IMR-90 (cell line): ENCODE measurements around the gene NANS. TPM values are rescaled to one million over a fixed set of nuclear protein-coding genes. Genes with fewer than 3 reads are reported as not detected.
A peak's percentile ranks its signal among the peaks of the same experiment; 100 is the strongest.
"Not testable (repeated sequence)": the region's sequence is repeated elsewhere in the genome, so short reads cannot be mapped to it uniquely, and the experiment has no call there.

Experiments used
- ATAC-seq: fragments of 200-7000 bp; cut with Tn5 transposase; 2 replicates; pipeline ENCODE4 v1.9.1; 2020; ENCODE audit warnings: low read depth, mild to moderate bottlenecking, moderate library complexity
- BruUV-seq: library from RNA; stranded (reverse); fragments of 400-500 nt; replicated peaks from 2 replicates; lab custom pipeline; 2021; lab: Mats Ljungman, UMichigan
- CTCF ChIA-PET: fragments of 300-600 bp; formaldehyde crosslinking; extraction: SDS; loops from one replicate; lab custom pipeline; 2021; ENCODE audit warnings: antibody characterized with exemption; lab: Yijun Ruan, JAX
- POLR2A ChIA-PET: fragments of 300-600 bp; sonication (Branson Sonifier 250); formaldehyde crosslinking; loops from one replicate; lab custom pipeline; 2022; ENCODE audit warnings: antibody characterized with exemption; ENCODE audit not compliant: unreplicated experiment; lab: Charles Lee
- DNase-seq: peaks from one replicate; pipeline ENCODE4 v3.0.0; 2013
- H2AFZ ChIP-seq: replicated peaks from 2 replicates; pipeline ENCODE3; 2013; ENCODE audit warnings: low read length, mild to moderate bottlenecking; ENCODE audit not compliant: poor library complexity
- H2AK5ac ChIP-seq: 2 replicates; pipeline ENCODE4 v1.6.1; 2013; ENCODE audit warnings: low read depth, low read length, inconsistent platforms
- H2AK9ac ChIP-seq: replicated peaks from 2 replicates; pipeline ENCODE3; 2013; ENCODE audit warnings: mild to moderate bottlenecking, low read depth, low read length, moderate library complexity; ENCODE audit not compliant: poor library complexity
- H2BK120ac ChIP-seq: 2 replicates; pipeline ENCODE4 v1.6.1; 2013; ENCODE audit warnings: low read depth, low read length, inconsistent platforms
- H2BK15ac ChIP-seq: 3 replicates; pipeline ENCODE4 v1.6.1; 2013; ENCODE audit warnings: low read depth, low read length, inconsistent platforms
- H2BK20ac ChIP-seq: 2 replicates; pipeline ENCODE4 v1.6.1; 2013; ENCODE audit warnings: low read depth, mild to moderate bottlenecking, inconsistent platforms, low read length, moderate library complexity
- H2BK5ac ChIP-seq: 2 replicates; pipeline ENCODE4 v1.6.1; 2013; ENCODE audit warnings: mild to moderate bottlenecking, low read depth, low read length, inconsistent platforms; ENCODE audit not compliant: poor library complexity, severe bottlenecking
- H3K14ac ChIP-seq: replicated peaks from 2 replicates; pipeline ENCODE4 v1.6.1; 2013; ENCODE audit warnings: low read depth, low read length, inconsistent platforms
- H3K18ac ChIP-seq: 2 replicates; pipeline ENCODE4 v1.6.1; 2013; ENCODE audit warnings: low read depth, low read length, control low read depth
- H3K23ac ChIP-seq: 2 replicates; pipeline ENCODE4 v1.6.1; 2013; ENCODE audit warnings: low read depth, low read length, inconsistent platforms
- H3K27ac ChIP-seq: 2 replicates; pipeline ENCODE4 v1.5.1; 2013; ENCODE audit warnings: mild to moderate bottlenecking, control low read depth, low read length; ENCODE audit not compliant: insufficient read depth
- H3K27me3 ChIP-seq: 2 replicates; pipeline ENCODE4 v1.6.1; 2013; ENCODE audit warnings: low read length; ENCODE audit not compliant: control insufficient read depth, insufficient read depth
- H3K36me3 ChIP-seq: 2 replicates; pipeline ENCODE4 v1.6.1; 2013; ENCODE audit warnings: low read length, mixed read lengths; ENCODE audit not compliant: control insufficient read depth, insufficient read depth
- H3K4ac ChIP-seq: 2 replicates; pipeline ENCODE4 v1.6.1; 2013; ENCODE audit warnings: low read depth, low read length, inconsistent platforms
- H3K4me1 ChIP-seq: 2 replicates; pipeline ENCODE4 v1.6.1; 2013; ENCODE audit warnings: low read length, mixed read lengths; ENCODE audit not compliant: control insufficient read depth, insufficient read depth
- H3K4me2 ChIP-seq: 2 replicates; pipeline ENCODE4 v1.6.1; 2013; ENCODE audit warnings: low read depth, mild to moderate bottlenecking, control low read depth, low read length, moderate library complexity
- H3K4me3 ChIP-seq: 2 replicates; pipeline ENCODE4 v1.5.1; 2013; ENCODE audit warnings: low read depth, mild to moderate bottlenecking, control low read depth, low read length, moderate library complexity; ENCODE audit not compliant: insufficient read depth
- H3K56ac ChIP-seq: 2 replicates; pipeline ENCODE4 v1.6.1; 2013; ENCODE audit warnings: low read length, inconsistent platforms; ENCODE audit not compliant: insufficient read depth; ENCODE audit errors: extremely low read depth
- H3K79me1 ChIP-seq, 2 experiments: 2 replicates each; pipeline ENCODE4 v1.6.1; 2013; ENCODE audit warnings: low read length in 2 of 2, inconsistent platforms in 1 of 2, low read depth in 1 of 2
- H3K9ac ChIP-seq: 2 replicates; pipeline ENCODE4 v1.6.1; 2013; ENCODE audit warnings: low read depth, low read length, control low read depth
- H3K9me1 ChIP-seq: 2 replicates; pipeline ENCODE4 v1.6.1; 2013; ENCODE audit warnings: low read length, inconsistent platforms; ENCODE audit not compliant: insufficient read depth
- H3K9me3 ChIP-seq: 2 replicates; pipeline ENCODE4 v1.6.1; 2013; ENCODE audit warnings: low read length; ENCODE audit not compliant: control insufficient read depth, insufficient read depth
- H4K20me1 ChIP-seq: 2 replicates; pipeline ENCODE4 v1.6.1; 2013; ENCODE audit warnings: low read length, inconsistent platforms; ENCODE audit not compliant: insufficient read depth
- H4K5ac ChIP-seq: 2 replicates; pipeline ENCODE4 v1.6.1; 2013; ENCODE audit warnings: mild to moderate bottlenecking, low read depth, low read length, control low read depth
- H4K8ac ChIP-seq, 2 experiments: 2 replicates each; pipeline ENCODE4 v1.6.1; 2013; ENCODE audit warnings: low read depth in 2 of 2, low read length in 2 of 2, control low read depth in 1 of 2, inconsistent platforms in 1 of 2
- H4K91ac ChIP-seq: 2 replicates; pipeline ENCODE4 v1.6.1; 2013; ENCODE audit warnings: low read depth, low read length, inconsistent platforms; ENCODE audit not compliant: insufficient read depth
- CEBPB ChIP-seq: IDR thresholded peaks from 2 replicates; pipeline ENCODE4 v1.6.1; 2012; ENCODE audit warnings: low read depth, low read length, improper control_type of control experiment
- FOS ChIP-seq: fragments of 150-350 bp; IDR thresholded peaks from 2 replicates; pipeline ENCODE4 v1.6.1; 2016; ENCODE audit warnings: low read depth, low read length
- MXI1 ChIP-seq: IDR thresholded peaks from 2 replicates; pipeline ENCODE4 v1.6.1; 2012; ENCODE audit warnings: low read depth, mild to moderate bottlenecking, low read length, moderate library complexity, borderline replicate concordance
- NFE2L2 ChIP-seq: fragments of 150-350 bp; IDR thresholded peaks from 2 replicates; pipeline ENCODE4 v1.6.1; 2016; ENCODE audit warnings: low read depth, mild to moderate bottlenecking, low read length
- POLR2A ChIP-seq: IDR thresholded peaks from 2 replicates; pipeline ENCODE4 v1.6.1; 2012; ENCODE audit warnings: mild to moderate bottlenecking, low read depth, low read length
- RAD21 ChIP-seq: IDR thresholded peaks from 2 replicates; pipeline ENCODE4 v1.6.1; 2012; ENCODE audit warnings: low read length, improper control_type of control experiment
- RCOR1 ChIP-seq: IDR thresholded peaks from 2 replicates; pipeline ENCODE4 v1.6.1; 2012; ENCODE audit warnings: mild to moderate bottlenecking, low read length, improper control_type of control experiment; ENCODE audit not compliant: insufficient replicate concordance
- SMC3 ChIP-seq: fragments of 150-350 bp; IDR thresholded peaks from 2 replicates; pipeline ENCODE4 v1.6.1; 2016; ENCODE audit warnings: low read depth, mild to moderate bottlenecking, antibody characterized with exemption, low read length, moderate library complexity
- WGBS, 2 experiments: methylation state at CpG; one replicate each; pipeline versions ENCODE4 v1.1.5 to v1.1.7; 2013; ENCODE audit warnings: missing lambda C conversion rate in 2 of 2; ENCODE audit not compliant: insufficient read length in 1 of 2; ENCODE audit errors: extremely low coverage in 2 of 2; 5-methylcytosine and 5-hydroxymethylcytosine counted together
- dilution Hi-C: fragments of 300-500 bp; cut with HindIII; formaldehyde crosslinking; loops from one replicate; pipeline ENCODE4 v1.14.3; 2018; ENCODE audit warnings: low sequenced_read_pairs; ENCODE audit not compliant: unreplicated experiment
- in situ Hi-C: fragments of 300-500 bp; cut with MboI; formaldehyde crosslinking; loops from 3 replicates; pipeline ENCODE4 v1.14.3; 2019; ENCODE audit warnings: low sequenced_read_pairs, inconsistent platforms, mixed read lengths
- intact Hi-C: fragments of 100-400 bp; cut with micrococcal nuclease; formaldehyde crosslinking; loops from 2 replicates; pipeline ENCODE4 v1.10.0; 2022
- polyA plus RNA-seq, 3 experiments: library from polyadenylated mRNA; depleted of rRNA; stranded (reverse); fragments of >200 nt; gene quantifications; 2 replicates each; pipeline ENCODE4 v1.2.3, GENCODE V29; 2012; ENCODE audit warnings: low replicate concordance in 1 of 3
- total RNA-seq: library from RNA; depleted of rRNA; stranded (reverse); fragments of >200 nt; gene quantifications from 2 replicates; pipeline ENCODE4 v1.2.3, GENCODE V29; 2012

The NANS gene
- total and polyA plus RNA-seq, 2 of the 4 experiments (the other 2 are of a cell fraction), result 210 to 306 TPM

GRCh38 chr9:98129451-98129881 is 72.9 kb downstream of the NANS start:
- intact Hi-C loops, result no loop called here
- no peak overlapping the region for H2AK5ac ChIP-seq
- no peak overlapping the region for H2BK120ac ChIP-seq
- WGBS, 2 experiments, result 89% methylated on average over 7 of the region's 10 CpGs; no CpG with 5 or more reads in 1 of the 2 experiments
- POLR2A ChIA-PET, result no interaction called here
- no peak overlapping the region for H3K23ac ChIP-seq
- no peaks in the 10 kb centered on the region; the same call in 1 of the 2 replicates for H3K27me3 ChIP-seq
- H2BK5ac ChIP-seq, result no peak overlapping the region
- H3K9me3 ChIP-seq, result no peaks in the 10 kb centered on the region
- no peak overlapping the region for H3K9ac ChIP-seq
- H4K5ac ChIP-seq, result no peak overlapping the region
- no peak overlapping the region for H3K56ac ChIP-seq
- H3K4ac ChIP-seq, result no peak overlapping the region
- ATAC-seq, result peak; percentile 21; the same call in 1 of the 2 replicates
- no peaks in the 10 kb centered on the region for H4K20me1 ChIP-seq
- no peak overlapping the region for H4K91ac ChIP-seq
- dilution Hi-C loops, result no loop called here
- in situ Hi-C loops, result no loop called here
- DNase-seq, result peak; percentile 7
- no peak overlapping the region for H2BK15ac ChIP-seq
- no peaks in the 10 kb centered on the region for H3K36me3 ChIP-seq
- H2AFZ ChIP-seq, result peak overlapping the region; percentile 43
- no peak overlapping the region for H3K4me3 ChIP-seq
- H3K4me1 ChIP-seq, result no peaks in the 10 kb centered on the region
- no peak overlapping the region for H3K27ac ChIP-seq
- CTCF ChIA-PET, result interaction anchor here (1.0 kb wide), 1 partner anchor 20 kb away, joined by 6 read pairs; no protein-coding TSS in a partner anchor
- H4K8ac ChIP-seq, result no peak overlapping the region
- no peaks in the 10 kb centered on the region for H3K9me1 ChIP-seq
- H2BK20ac ChIP-seq, result no peak overlapping the region
- H3K79me1 ChIP-seq, result no peaks in the 10 kb centered on the region
- no peak overlapping the region for H3K14ac ChIP-seq
- no TSS peak for BruUV-seq
- TF ChIP-seq CEBPB, result no peak
- TF ChIP-seq SMC3, result no peak
- TF ChIP-seq RAD21, result no peak
- TF ChIP-seq MXI1, result no peak
- no peak for TF ChIP-seq FOS
- TF ChIP-seq POLR2A, result no peak
- TF ChIP-seq RCOR1, result no peak
- TF ChIP-seq NFE2L2, result no peak
- no peak overlapping the region for H3K4me2 ChIP-seq
- H2AK9ac ChIP-seq, result peak overlapping the region; percentile 82
- no peak overlapping the region for H3K18ac ChIP-seq

DNA sequence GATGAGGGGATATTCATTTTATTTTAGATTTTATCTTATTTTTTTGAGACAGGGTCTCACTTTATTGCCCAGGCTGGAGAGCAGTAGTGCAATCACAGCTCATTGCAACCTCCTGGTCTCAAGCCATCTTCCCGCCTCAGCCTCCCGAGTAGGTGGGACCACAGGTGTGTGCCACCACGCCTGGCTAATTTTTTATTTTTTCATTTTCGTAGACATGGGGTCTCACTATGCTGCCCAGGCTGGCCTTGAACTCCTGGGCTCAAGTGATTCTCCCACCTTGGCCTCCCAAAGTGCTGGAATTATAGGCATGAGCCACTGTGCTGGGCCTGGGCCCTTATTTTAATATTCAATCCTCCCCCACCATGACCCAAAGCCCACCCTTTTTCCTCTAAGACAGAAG is 73.5 kb downstream of the NANS start:
- POLR2A ChIA-PET, H2AK9ac ChIP-seq, DNase-seq, H3K9me1 ChIP-seq, H2BK15ac ChIP-seq, H2BK120ac ChIP-seq, H2AK5ac ChIP-seq, H3K14ac ChIP-seq, H2AFZ ChIP-seq, ATAC-seq, dilution Hi-C loops, H2BK5ac ChIP-seq, H4K8ac ChIP-seq, intact Hi-C loops, CTCF ChIA-PET, H2BK20ac ChIP-seq, H3K79me1 ChIP-seq, H3K4me1 ChIP-seq, H3K18ac ChIP-seq, H3K36me3 ChIP-seq, H3K23ac ChIP-seq, H4K91ac ChIP-seq, H3K4me2 ChIP-seq, H4K5ac ChIP-seq, H3K27me3 ChIP-seq, H3K9me3 ChIP-seq, in situ Hi-C loops, H3K4me3 ChIP-seq, H3K27ac ChIP-seq, H3K9ac ChIP-seq, H4K20me1 ChIP-seq, BruUV-seq, H3K56ac ChIP-seq, H3K4ac ChIP-seq: not testable (repeated sequence)
- WGBS, 2 experiments, result no CpG with 5 or more reads among the region's 4 CpGs
